ENCODE data around the gene ITGBL1. TPM values are rescaled to one million over a fixed set of nuclear protein-coding genes. Genes with fewer than 3 reads are reported as not detected.

ITGBL1 gene
- total RNA-seq, 1 experiment from 2014 or later, result 180 TPM

DNA sequence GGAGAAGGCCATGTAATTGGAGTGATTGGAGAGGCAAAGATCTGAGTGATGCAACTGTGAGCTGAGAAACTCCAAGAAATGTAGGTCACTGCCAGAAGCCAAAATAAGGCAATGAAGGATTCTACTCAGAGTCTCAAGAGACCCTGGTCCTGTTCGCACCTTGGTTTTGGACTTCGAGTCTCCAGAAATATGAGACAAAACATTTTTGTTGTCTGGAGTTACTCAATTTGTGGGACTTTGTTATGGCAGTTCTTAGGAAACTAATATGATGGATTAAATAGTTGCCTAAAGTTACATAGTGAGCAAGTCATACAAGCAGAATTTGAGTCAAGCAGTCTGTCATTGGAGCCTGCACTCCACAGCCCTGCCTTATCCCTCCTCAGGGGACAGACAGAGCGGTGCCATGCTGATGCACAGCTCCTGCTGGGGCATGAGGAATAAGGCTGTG is 104.2 kb downstream of the ITGBL1 start:
- peak; percentile 74 for DNase-seq (ENCODE audit: low read depth)

DNA sequence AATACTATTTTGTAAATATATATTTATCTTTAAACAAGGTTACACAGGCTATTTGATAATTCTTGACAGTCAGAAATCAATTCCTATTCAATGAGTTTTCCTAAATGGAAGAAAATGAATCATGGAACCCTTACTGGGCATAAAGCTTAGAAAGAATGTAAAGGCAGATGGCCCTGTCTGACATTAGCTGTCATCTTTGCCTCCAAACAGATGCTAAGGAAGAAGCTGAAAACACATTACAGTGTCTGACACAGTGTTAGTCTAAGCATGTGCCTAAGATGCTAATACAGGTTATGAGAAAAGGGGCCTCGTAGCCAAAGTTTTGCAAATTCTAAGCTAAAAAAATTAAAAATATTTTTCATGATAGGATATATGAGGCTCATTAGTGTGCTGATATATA is 112.8 kb downstream of the ITGBL1 start:
- no peak for DNase-seq (ENCODE audit: low read depth)

DNA sequence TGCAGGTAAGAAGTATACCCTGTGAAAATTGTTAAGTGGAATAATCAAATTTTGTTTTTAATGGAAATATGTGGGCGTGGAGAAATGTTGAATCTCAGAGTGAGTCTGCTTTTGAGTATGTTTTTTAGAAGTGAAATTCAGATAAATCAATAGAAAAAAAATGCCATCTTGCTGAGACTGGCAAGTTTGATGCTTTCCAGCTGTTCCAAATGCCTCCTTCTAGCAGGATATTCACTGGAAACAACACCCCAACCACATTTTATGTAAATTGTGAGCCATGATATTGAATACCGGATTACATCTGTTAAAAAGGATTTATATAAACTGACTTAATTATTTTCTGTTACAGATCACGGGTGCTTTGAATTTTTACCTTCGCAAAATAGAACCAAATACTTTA is 115.4 kb downstream of the ITGBL1 start:
- peak; percentile 29 for DNase-seq (ENCODE audit: low read depth)

GRCh38 chr13:101569807-101570206 is 117.3 kb downstream of the ITGBL1 start:
- DNase-seq (ENCODE audit: low read depth), result no peak

- DNase-seq (ENCODE audit: low read depth), result peak; percentile 20
These were observed 117.9 kb downstream of the ITGBL1 start for GRCh38 chr13:101570410-101570809.

DNA sequence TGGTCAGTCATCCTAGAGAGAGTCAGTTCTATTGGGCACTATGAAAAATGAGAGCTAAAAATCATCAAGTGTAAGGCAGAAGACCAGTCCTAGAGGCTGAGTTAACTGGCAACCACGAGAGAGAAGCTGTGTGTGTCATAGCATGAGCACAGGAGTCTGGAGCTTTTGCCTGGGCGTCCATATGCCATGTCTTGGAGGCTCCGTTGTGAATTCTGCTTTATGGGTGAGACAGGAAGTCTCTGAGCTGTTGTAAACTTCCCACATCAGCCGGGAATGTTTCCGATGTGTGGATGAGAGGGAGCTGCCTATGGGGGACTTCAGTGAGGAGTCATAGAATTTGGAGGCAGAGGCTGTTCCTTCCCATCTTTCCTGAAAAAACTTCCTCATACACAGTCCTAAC is 120.0 kb downstream of the ITGBL1 start:
- peak; percentile 14 for DNase-seq (ENCODE audit: low read depth)

DNA sequence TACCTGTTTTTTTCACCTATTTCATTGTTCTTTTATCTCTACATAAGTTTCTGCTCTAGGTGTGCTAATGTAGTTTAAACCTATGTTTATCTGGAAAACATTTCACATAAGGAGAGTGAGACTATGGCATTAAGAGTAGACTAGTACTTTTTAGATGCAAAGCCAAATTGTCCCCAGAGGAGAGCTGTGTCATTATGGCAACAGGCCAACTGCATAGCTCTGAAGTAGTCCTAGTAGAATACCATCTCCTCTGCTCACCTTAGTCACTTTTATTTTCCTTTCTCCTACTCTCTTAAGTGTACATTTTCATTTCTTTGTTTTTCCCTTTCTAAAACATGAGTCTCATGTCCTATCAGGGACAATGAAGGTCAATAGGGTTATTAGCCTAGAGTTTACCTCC is 123.1 kb downstream of the ITGBL1 start:
- DNase-seq (ENCODE audit: low read depth), result peak; percentile 39

DNA sequence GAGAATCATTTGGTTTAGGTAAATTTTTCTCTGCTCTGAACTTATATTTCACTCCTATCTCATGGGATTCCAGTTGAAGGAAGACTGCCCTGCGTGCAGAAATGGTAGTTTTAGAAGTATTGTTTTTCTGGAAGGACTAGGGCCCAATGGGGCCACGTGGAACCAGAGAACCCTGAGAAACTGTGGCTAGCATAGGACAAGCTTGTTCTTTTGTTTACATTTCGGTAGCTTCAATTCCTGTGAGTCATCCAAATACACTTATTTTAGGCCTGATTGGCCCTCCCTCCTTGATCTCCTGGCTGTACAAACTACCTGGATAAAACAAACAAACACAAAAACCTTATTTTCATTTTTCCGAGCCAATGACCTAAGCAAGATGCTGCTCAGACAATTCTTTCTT is 124.0 kb downstream of the ITGBL1 start:
- DNase-seq (ENCODE audit: low read depth), result peak; percentile 47

GRCh38 chr13:101576977-101577376 is 124.5 kb downstream of the ITGBL1 start:
- peak; percentile 17 for DNase-seq (ENCODE audit: low read depth)

- peak; percentile 48 for DNase-seq (ENCODE audit: low read depth)
These were observed 126.9 kb downstream of the ITGBL1 start for GRCh38 chr13:101579281-101579802.

DNA sequence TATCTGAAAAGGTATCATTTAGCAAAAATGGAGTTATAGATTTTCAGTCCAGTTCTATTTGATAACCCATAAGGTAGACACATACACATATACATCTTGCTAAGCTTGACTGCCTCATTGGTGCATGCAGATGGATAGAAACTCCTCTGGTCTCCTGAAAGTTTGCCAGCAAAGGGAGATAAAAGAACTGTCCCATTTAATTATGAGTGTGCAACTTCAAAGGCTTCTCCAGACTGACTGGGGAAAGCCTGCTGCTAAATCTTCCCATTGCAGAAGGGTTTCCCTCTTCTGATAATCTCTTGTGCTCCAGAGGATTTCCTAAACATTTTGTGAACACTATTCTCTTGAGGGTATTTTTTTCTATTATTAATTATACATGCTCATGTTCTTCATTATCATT is 131.9 kb downstream of the ITGBL1 start:
- no peak for DNase-seq (ENCODE audit: low read depth)

DNA sequence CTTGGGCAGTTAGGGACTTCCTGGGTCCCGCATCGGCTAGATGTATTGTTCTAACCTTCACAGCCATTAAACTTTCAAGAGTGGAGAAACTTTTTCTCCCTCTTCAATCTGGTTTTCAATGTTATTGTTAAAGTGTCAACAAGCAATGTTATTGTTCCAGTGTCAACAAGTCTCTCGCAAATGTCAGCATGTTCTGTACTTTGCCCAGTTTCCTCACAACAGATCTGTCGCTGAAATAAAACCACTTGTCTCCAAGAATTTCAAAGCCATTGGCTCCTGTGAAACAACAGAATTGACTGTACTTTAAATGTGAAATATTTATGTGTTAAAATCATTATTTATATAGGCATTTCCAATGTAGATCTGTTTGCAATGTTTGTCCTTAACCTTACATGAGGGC is 138.0 kb downstream of the ITGBL1 start:
- DNase-seq (ENCODE audit: low read depth), result no peak

- no peak for DNase-seq (ENCODE audit: low read depth)
These were observed 142.5 kb downstream of the ITGBL1 start for GRCh38 chr13:101594936-101595335.

DNA sequence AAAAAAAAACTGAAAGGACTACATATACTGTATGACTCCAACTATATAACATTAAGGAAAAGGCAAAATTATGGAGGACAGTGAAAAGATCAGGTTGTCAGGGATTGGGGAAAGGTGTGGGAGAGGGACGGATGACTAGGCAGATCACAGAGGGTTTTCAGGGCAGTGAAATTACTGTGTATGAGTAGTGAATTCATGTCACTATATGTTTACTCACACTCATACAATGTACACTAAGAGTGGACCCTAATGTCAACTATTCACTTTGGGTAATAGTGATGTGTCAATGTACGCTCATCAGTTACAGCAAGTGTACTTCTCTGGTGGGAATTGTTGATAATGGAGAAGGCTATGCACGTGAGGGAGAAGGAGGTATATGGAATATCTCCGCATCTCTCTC is 144.3 kb downstream of the ITGBL1 start:
- DNase-seq (ENCODE audit: low read depth), result no peak

DNA sequence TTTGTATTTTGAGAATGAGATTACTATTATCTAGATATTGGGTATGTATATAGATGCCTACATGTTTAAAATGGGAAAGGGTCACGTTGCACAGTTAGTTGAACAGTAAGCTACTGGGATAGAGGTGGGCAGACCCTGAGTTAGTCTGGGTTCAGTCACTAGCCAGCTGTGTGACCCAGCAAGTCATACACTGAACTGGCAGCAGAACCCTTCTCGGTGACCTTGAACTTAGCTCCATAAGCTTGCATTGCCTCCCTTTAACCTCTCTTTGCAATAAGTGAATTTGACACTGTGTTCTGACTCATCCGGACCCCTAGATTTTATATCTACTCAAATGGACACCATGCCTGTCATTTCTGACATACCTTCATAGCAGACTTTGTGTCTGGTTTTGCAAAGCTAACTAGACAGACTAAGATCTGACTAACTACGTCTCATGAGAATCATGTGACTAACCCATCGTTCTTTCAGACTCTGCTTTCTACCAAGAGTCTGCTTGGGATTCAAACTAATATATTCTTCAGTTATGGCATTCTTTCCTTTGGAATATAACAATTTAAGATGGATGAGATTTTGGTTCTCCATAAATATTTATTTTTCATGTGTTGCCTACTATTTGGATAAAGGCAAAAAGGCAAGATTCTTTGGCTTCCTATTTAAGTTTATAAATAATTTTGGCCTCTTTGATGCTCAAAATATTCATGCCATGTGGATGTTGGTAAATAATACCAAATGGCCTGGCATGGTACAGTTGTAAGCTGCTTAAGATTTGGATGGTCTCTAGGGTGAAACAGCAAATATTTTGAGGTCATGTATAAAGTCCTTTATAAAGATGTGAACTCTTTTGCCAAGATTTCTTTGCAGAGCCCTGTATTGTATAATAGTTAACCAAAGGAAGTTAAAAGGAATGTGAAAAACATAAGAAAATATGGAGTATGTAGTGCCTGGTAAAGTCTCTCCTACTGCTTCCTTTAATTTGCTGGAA is 159.3 kb downstream of the ITGBL1 start:
- DNase-seq (ENCODE audit: low read depth), result peak; percentile 34

GRCh38 chr13:101612735-101613134 is 160.3 kb downstream of the ITGBL1 start:
- no peak for DNase-seq (ENCODE audit: low read depth)

- no peak for DNase-seq (ENCODE audit: low read depth)
These were observed 162.0 kb downstream of the ITGBL1 start for GRCh38 chr13:101614491-101614890.

GRCh38 chr13:101618440-101619187 is 166.1 kb downstream of the ITGBL1 start:
- no peak for DNase-seq (ENCODE audit: low read depth)

- DNase-seq (ENCODE audit: low read depth), result no peak
These were observed 168.6 kb downstream of the ITGBL1 start for GRCh38 chr13:101621099-101621498.

DNA sequence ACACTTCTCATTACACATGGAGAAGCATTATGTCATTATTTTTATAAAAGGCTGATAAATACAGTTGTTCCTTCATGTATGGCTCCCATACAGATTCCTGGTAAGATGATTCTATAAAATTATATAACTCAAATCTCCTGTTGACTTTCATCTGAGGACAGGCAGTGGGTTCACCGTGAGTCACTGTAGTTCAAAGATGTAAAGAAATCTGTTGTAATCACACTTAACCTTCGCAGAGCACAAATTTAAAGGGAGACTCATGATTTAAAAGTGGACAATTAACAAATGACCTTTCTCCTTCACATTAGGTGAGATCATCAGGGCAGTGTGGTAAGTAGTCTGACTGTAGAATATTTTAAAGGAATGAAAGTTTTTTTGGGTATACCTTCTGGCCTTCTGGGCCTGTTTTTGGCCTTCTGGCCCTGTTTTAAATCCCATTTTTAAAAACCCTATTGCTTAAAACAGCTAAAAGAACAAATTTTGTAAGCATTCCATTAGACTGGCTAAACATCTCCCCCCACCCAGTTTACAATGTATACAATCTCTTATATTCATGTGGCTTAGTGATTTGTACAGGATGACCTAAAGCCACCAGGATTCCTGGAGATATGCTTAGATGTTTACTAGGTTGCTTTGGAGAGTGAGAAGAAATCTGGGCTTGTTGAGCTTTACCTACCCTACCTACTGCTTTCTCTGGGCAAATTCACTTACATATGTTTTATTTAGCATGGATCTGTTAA is 171.2 kb downstream of the ITGBL1 start:
- DNase-seq (ENCODE audit: low read depth), result peak; percentile 32

GRCh38 chr13:101624210-101624922 is 171.9 kb downstream of the ITGBL1 start:
- DNase-seq (ENCODE audit: low read depth), result no peak
